ENCODE data around the gene PODXL2. TPM values are rescaled to one million over a fixed set of nuclear protein-coding genes. Genes with fewer than 3 reads are reported as not detected.
"Not testable (repeated sequence)": the region's sequence is repeated elsewhere in the genome, so short reads cannot be mapped to it uniquely, and the experiment has no call there.

Gene PODXL2
- total RNA-seq, 1 donor from 2014 or later = 3.9 TPM

GRCh38 chr3:127678611-127679533 is 49.9 kb downstream of the PODXL2 start:
- no peaks in the 10 kb centered on the region for H3K36me3 Mint-ChIP-seq (ENCODE audit: low read depth)
- no peaks in the 10 kb centered on the region for H3K9me3 Mint-ChIP-seq
- H3K27ac Mint-ChIP-seq = no peak overlapping the region
- intact Hi-C loops (cut with micrococcal nuclease) = no loop called here
- DNase-seq (ENCODE audit: low spot score) = no peak
- no peak overlapping the region for H3K4me3 Mint-ChIP-seq (ENCODE audit: low read depth)
- peaks cover 5% of the 10 kb centered on the region for H3K4me1 Mint-ChIP-seq (ENCODE audit: low read depth)
- no peaks in the 10 kb centered on the region for H3K27me3 Mint-ChIP-seq (ENCODE audit: low read depth)

GRCh38 chr3:127679534-127680145 is 50.7 kb downstream of the PODXL2 start:
- intact Hi-C loops (cut with micrococcal nuclease) = no loop called here
- Mint-ChIP-seq H3K36me3 (ENCODE audit: low read depth) (no peaks in the 10 kb centered on the region), H3K4me3 (ENCODE audit: low read depth) (no peak overlapping the region), H3K27ac (no peak overlapping the region), H3K4me1 (ENCODE audit: low read depth) (peaks cover 1% of the 10 kb centered on the region), H3K27me3 (ENCODE audit: low read depth) (no peaks in the 10 kb centered on the region), H3K9me3 (no peaks in the 10 kb centered on the region)
- no peak for DNase-seq (ENCODE audit: low spot score)

- no peak overlapping the region for H3K27ac Mint-ChIP-seq
Observed at GRCh38 chr3:127680146-127680661, 51.2 kb downstream of the PODXL2 start.

GRCh38 chr3:127680798-127681221 is 51.8 kb downstream of the PODXL2 start:
- no peak overlapping the region for H3K27ac Mint-ChIP-seq
- no peak overlapping the region for H3K4me3 Mint-ChIP-seq (ENCODE audit: low read depth)
- DNase-seq (ENCODE audit: low spot score) = no peak
- no peaks in the 10 kb centered on the region for H3K27me3 Mint-ChIP-seq (ENCODE audit: low read depth)
- H3K9me3 Mint-ChIP-seq = no peaks in the 10 kb centered on the region
- intact Hi-C loops (cut with micrococcal nuclease) = no loop called here
- H3K4me1 Mint-ChIP-seq (ENCODE audit: low read depth) = no peaks in the 10 kb centered on the region
- no peaks in the 10 kb centered on the region for H3K36me3 Mint-ChIP-seq (ENCODE audit: low read depth)

More at GRCh38 chr3:127680146-127680661, 51.2 kb downstream of the PODXL2 start:
- no peak overlapping the region for H3K4me3 Mint-ChIP-seq (ENCODE audit: low read depth)
- no peak for DNase-seq (ENCODE audit: low spot score)
- intact Hi-C loops (cut with micrococcal nuclease) = no loop called here
- no peaks in the 10 kb centered on the region for H3K36me3 Mint-ChIP-seq (ENCODE audit: low read depth)
- H3K9me3 Mint-ChIP-seq = no peaks in the 10 kb centered on the region
- no peaks in the 10 kb centered on the region for H3K27me3 Mint-ChIP-seq (ENCODE audit: low read depth)
- H3K4me1 Mint-ChIP-seq (ENCODE audit: low read depth) = no peaks in the 10 kb centered on the region

GRCh38 chr3:127682175-127682554 is 53.2 kb downstream of the PODXL2 start:
- intact Hi-C loops (cut with micrococcal nuclease); H3K9me3 Mint-ChIP-seq; H3K27me3 Mint-ChIP-seq (ENCODE audit: low read depth); H3K4me1 Mint-ChIP-seq (ENCODE audit: low read depth); H3K27ac Mint-ChIP-seq; H3K4me3 Mint-ChIP-seq (ENCODE audit: low read depth); H3K36me3 Mint-ChIP-seq (ENCODE audit: low read depth); DNase-seq (ENCODE audit: low spot score): not testable (repeated sequence)

GRCh38 chr3:127682561-127682960 is 53.6 kb downstream of the PODXL2 start:
- no peak for DNase-seq (ENCODE audit: low spot score)

GRCh38 chr3:127684871-127685707 is 56.1 kb downstream of the PODXL2 start:
- no peaks in the 10 kb centered on the region for H3K9me3 Mint-ChIP-seq
- intact Hi-C loops (cut with micrococcal nuclease) = no loop called here

More at GRCh38 chr3:127682561-127682960, 53.6 kb downstream of the PODXL2 start:
- Mint-ChIP-seq H3K36me3 (ENCODE audit: low read depth) (no peaks in the 10 kb centered on the region), H3K4me3 (ENCODE audit: low read depth) (no peak overlapping the region), H3K27ac (no peak overlapping the region), H3K27me3 (ENCODE audit: low read depth) (no peaks in the 10 kb centered on the region), H3K9me3 (no peaks in the 10 kb centered on the region), H3K4me1 (ENCODE audit: low read depth) (no peaks in the 10 kb centered on the region)
- intact Hi-C loops (cut with micrococcal nuclease) = no loop called here

GRCh38 chr3:127685708-127686511 is 56.9 kb downstream of the PODXL2 start:
- intact Hi-C loops (cut with micrococcal nuclease) = no loop called here
- DNase-seq (ENCODE audit: low spot score) = no peak
- Mint-ChIP-seq H3K27ac (no peak overlapping the region), H3K27me3 (ENCODE audit: low read depth) (no peaks in the 10 kb centered on the region), H3K9me3 (no peaks in the 10 kb centered on the region), H3K36me3 (ENCODE audit: low read depth) (no peaks in the 10 kb centered on the region), H3K4me3 (ENCODE audit: low read depth) (no peak overlapping the region), H3K4me1 (ENCODE audit: low read depth) (no peaks in the 10 kb centered on the region)

More at GRCh38 chr3:127684871-127685707, 56.1 kb downstream of the PODXL2 start:
- DNase-seq (ENCODE audit: low spot score) = no peak
- Mint-ChIP-seq H3K27ac (no peak overlapping the region), H3K4me3 (ENCODE audit: low read depth) (no peak overlapping the region), H3K4me1 (ENCODE audit: low read depth) (no peaks in the 10 kb centered on the region), H3K27me3 (ENCODE audit: low read depth) (no peaks in the 10 kb centered on the region), H3K36me3 (ENCODE audit: low read depth) (no peaks in the 10 kb centered on the region)

- no peaks in the 10 kb centered on the region for H3K4me1 Mint-ChIP-seq (ENCODE audit: low read depth)
- no peak overlapping the region for H3K4me3 Mint-ChIP-seq (ENCODE audit: low read depth)
- intact Hi-C loops (cut with micrococcal nuclease) = no loop called here
- DNase-seq (ENCODE audit: low spot score) = no peak
- no peaks in the 10 kb centered on the region for H3K9me3 Mint-ChIP-seq
- H3K27me3 Mint-ChIP-seq (ENCODE audit: low read depth) = no peaks in the 10 kb centered on the region
- no peaks in the 10 kb centered on the region for H3K36me3 Mint-ChIP-seq (ENCODE audit: low read depth)
- no peak overlapping the region for H3K27ac Mint-ChIP-seq
Observed at GRCh38 chr3:127686512-127686894, 57.5 kb downstream of the PODXL2 start.

- no peak for DNase-seq (ENCODE audit: low spot score)
- H3K4me1 Mint-ChIP-seq (ENCODE audit: low read depth) = no peaks in the 10 kb centered on the region
- H3K36me3 Mint-ChIP-seq (ENCODE audit: low read depth) = no peaks in the 10 kb centered on the region
- H3K27ac Mint-ChIP-seq = no peak overlapping the region
- H3K27me3 Mint-ChIP-seq (ENCODE audit: low read depth) = no peaks in the 10 kb centered on the region
- no peak overlapping the region for H3K4me3 Mint-ChIP-seq (ENCODE audit: low read depth)
- intact Hi-C loops (cut with micrococcal nuclease) = no loop called here
- H3K9me3 Mint-ChIP-seq = no peaks in the 10 kb centered on the region
Observed at GRCh38 chr3:127687228-127687737, 58.3 kb downstream of the PODXL2 start.

GRCh38 chr3:127688022-127688415 is 59.0 kb downstream of the PODXL2 start:
- H3K27ac Mint-ChIP-seq = no peak overlapping the region

More at GRCh38 chr3:127688022-127688415, 59.0 kb downstream of the PODXL2 start:
- no peaks in the 10 kb centered on the region for H3K4me1 Mint-ChIP-seq (ENCODE audit: low read depth)
- H3K27me3 Mint-ChIP-seq (ENCODE audit: low read depth) = no peaks in the 10 kb centered on the region
- intact Hi-C loops (cut with micrococcal nuclease) = no loop called here
- H3K36me3 Mint-ChIP-seq (ENCODE audit: low read depth) = no peaks in the 10 kb centered on the region
- DNase-seq (ENCODE audit: low spot score) = no peak
- H3K9me3 Mint-ChIP-seq = no peaks in the 10 kb centered on the region
- no peak overlapping the region for H3K4me3 Mint-ChIP-seq (ENCODE audit: low read depth)
